ENCODE data around the gene PARL. TPM values are rescaled to one million over a fixed set of nuclear protein-coding genes. Genes with fewer than 3 reads are reported as not detected.

The PARL gene
- total RNA-seq, 1 experiment from 2014 or later = 73.7 TPM

DNA sequence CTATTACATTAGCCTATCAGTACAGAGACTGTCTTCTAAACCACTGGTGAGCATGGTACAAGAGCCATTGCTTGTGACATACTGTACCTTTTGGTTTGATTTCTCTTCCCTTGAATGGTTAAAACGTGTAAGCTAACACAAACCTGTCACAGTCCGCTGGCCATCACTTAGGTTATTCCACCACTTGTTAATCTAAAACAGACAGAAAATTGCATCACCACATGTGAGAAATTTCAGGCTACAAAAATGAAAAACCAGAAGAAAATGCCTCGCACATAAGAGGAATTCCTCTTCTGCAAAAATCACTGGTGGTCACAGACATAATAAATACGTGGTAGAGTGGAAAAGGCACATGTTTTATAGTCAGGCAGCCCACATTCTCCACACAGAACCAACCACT, 22.1 kb downstream of the PARL start:
- BruUV-seq (replicated peaks) = no TSS peak

GRCh38 chr3:183857863-183858262, 26.8 kb downstream of the PARL start:
- peaks cover 30% of the 10 kb centered on the region for H3K36me3 ChIP-seq (ENCODE audit: insufficient read depth, low read length, poor library complexity, severe bottlenecking)
- CTCF ChIA-PET = no interaction called here

More for the DNA sequence above, 22.1 kb downstream of the PARL start:
- Histone ChIP-seq H3K9me3 (ENCODE audit: low read depth, low read length, poor library complexity, severe bottlenecking) (no peaks in the 10 kb centered on the region), H3K4me3 (ENCODE audit: low read depth, low read length, poor library complexity, severe bottlenecking) (no peak overlapping the region), H3K4me1 (ENCODE audit: insufficient read depth, low read length, poor library complexity, severe bottlenecking) (no peaks in the 10 kb centered on the region), H3K36me3 (ENCODE audit: insufficient read depth, low read length, poor library complexity, severe bottlenecking) (peaks cover 48% of the 10 kb centered on the region), H3K27me3 (replicated peaks; ENCODE audit: insufficient read depth, low read depth, low read length, poor library complexity) (no peaks in the 10 kb centered on the region), H3K27ac (ENCODE audit: low read depth, low read length, poor library complexity, severe bottlenecking) (no peak overlapping the region)
- ChIA-PET CTCF (no interaction called here), POLR2A (ENCODE audit: low non-redundant PET) (no interaction called here)
- no peak for DNase-seq (ENCODE audit: low spot score)
- no peak for TF ChIP-seq EZH2 (IDR thresholded peaks at IDR 0.05; ENCODE audit: borderline replicate concordance, low read depth, low read length, poor library complexity, severe bottlenecking)
- TF ChIP-seq, protein P1, sequence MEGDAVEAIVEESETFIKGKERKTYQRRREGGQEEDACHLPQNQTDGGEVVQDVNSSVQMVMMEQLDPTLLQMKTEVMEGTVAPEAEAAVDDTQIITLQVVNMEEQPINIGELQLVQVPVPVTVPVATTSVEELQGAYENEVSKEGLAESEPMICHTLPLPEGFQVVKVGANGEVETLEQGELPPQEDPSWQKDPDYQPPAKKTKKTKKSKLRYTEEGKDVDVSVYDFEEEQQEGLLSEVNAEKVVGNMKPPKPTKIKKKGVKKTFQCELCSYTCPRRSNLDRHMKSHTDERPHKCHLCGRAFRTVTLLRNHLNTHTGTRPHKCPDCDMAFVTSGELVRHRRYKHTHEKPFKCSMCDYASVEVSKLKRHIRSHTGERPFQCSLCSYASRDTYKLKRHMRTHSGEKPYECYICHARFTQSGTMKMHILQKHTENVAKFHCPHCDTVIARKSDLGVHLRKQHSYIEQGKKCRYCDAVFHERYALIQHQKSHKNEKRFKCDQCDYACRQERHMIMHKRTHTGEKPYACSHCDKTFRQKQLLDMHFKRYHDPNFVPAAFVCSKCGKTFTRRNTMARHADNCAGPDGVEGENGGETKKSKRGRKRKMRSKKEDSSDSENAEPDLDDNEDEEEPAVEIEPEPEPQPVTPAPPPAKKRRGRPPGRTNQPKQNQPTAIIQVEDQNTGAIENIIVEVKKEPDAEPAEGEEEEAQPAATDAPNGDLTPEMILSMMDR (conservative IDR thresholded peaks at IDR 0.05; ENCODE audit: low read depth, low read length) = no peak
- intact Hi-C loops (cut with micrococcal nuclease; ENCODE audit: unreplicated experiment) = no loop called here

DNA sequence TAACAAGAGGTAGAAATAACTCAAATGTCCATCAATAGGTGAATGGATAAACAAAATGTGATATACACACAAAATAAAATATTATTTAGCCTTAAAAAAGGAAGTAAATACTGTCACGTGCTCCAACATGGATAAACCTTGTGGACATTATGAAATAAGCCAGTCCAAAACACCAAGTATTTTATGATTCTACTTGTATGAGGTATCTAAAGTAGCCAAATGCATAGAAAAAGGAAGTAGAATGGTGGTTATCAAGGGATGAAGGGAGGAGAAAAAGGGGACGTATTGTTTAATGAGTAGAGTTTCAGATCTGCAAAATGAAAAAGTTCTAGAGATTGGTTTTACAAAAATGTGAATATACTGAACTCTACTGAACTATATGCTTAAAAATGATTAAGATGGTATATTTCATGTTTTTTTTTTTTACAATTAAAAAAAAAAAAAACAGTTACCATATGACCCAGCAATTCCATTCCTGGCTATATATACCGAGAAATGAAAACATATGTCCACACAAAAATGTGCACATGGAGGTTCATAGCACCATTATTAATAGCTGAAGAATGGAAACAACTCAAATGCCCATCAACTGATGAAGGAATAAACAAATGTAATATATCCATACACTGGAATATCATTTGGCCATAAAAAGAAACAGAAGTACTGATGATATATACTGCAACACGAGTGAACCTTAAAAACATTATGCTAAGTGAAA, 30.2 kb downstream of the PARL start:
- H3K36me3 ChIP-seq (ENCODE audit: insufficient read depth, low read length, poor library complexity, severe bottlenecking) = peaks cover 11% of the 10 kb centered on the region

More at GRCh38 chr3:183857863-183858262, 26.8 kb downstream of the PARL start:
- intact Hi-C loops (cut with micrococcal nuclease; ENCODE audit: unreplicated experiment) = no loop called here
- TF ChIP-seq, protein P1 (conservative IDR thresholded peaks at IDR 0.05; ENCODE audit: low read depth, low read length) = no peak
- TF ChIP-seq EZH2 (IDR thresholded peaks at IDR 0.05; ENCODE audit: borderline replicate concordance, low read depth, low read length, poor library complexity, severe bottlenecking) = no peak
- Histone ChIP-seq H3K9me3 (ENCODE audit: low read depth, low read length, poor library complexity, severe bottlenecking) (no peaks in the 10 kb centered on the region), H3K4me1 (ENCODE audit: insufficient read depth, low read length, poor library complexity, severe bottlenecking) (no peaks in the 10 kb centered on the region), H3K27ac (ENCODE audit: low read depth, low read length, poor library complexity, severe bottlenecking) (no peak overlapping the region), H3K27me3 (replicated peaks; ENCODE audit: insufficient read depth, low read depth, low read length, poor library complexity) (no peaks in the 10 kb centered on the region), H3K4me3 (ENCODE audit: low read depth, low read length, poor library complexity, severe bottlenecking) (no peak overlapping the region)
- no TSS peak for BruUV-seq (replicated peaks)
- DNase-seq (ENCODE audit: low spot score) = no peak
- POLR2A ChIA-PET (ENCODE audit: low non-redundant PET) = no interaction called here

More for the DNA sequence above, 30.2 kb downstream of the PARL start:
- intact Hi-C loops (cut with micrococcal nuclease; ENCODE audit: unreplicated experiment) = no loop called here
- ChIA-PET POLR2A (ENCODE audit: low non-redundant PET) (no interaction called here), CTCF (no interaction called here)
- Histone ChIP-seq H3K27ac (ENCODE audit: low read depth, low read length, poor library complexity, severe bottlenecking) (no peak overlapping the region), H3K4me3 (ENCODE audit: low read depth, low read length, poor library complexity, severe bottlenecking) (no peak overlapping the region), H3K9me3 (ENCODE audit: low read depth, low read length, poor library complexity, severe bottlenecking) (no peaks in the 10 kb centered on the region), H3K4me1 (ENCODE audit: insufficient read depth, low read length, poor library complexity, severe bottlenecking) (no peaks in the 10 kb centered on the region), H3K27me3 (replicated peaks; ENCODE audit: insufficient read depth, low read depth, low read length, poor library complexity) (no peaks in the 10 kb centered on the region)
- no TSS peak for BruUV-seq (replicated peaks)
- TF ChIP-seq EZH2 (IDR thresholded peaks at IDR 0.05; ENCODE audit: borderline replicate concordance, low read depth, low read length, poor library complexity, severe bottlenecking) = no peak
- TF ChIP-seq, protein P1 (conservative IDR thresholded peaks at IDR 0.05; ENCODE audit: low read depth, low read length) = no peak
- no peak for DNase-seq (ENCODE audit: low spot score)
